Activated gamma-delta T cell (primary cell): ENCODE measurements around the gene GORASP2.
A peak's percentile ranks its signal among the peaks of the same experiment; 100 is the strongest.

ENCODE experiments used
- DNase-seq: peaks from one replicate; lab custom pipeline; 2025; lab: John Stamatoyannopoulos, UW

Gene GORASP2

DNA sequence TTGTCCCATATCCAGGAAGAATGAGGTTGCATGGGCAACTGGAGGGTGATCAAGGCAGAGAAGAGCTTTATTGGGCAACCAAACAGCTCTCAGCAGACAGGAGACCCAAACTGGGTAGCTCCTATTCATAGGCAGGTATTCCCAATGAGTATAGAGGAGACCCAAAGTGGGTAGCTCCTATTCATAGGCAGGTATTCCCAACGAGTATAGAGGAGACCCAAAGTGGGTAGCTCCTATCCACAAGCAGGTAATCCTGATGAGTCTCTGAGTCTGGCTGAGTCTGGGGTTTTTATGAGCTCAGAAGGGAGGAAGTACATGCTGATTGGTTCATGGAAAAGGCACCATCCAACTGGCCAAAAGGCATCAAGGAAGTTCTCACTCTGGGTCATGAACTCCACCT, 5.3 kb upstream of the GORASP2 start:
- no peak for DNase-seq

GRCh38 chr2:170924969-170925368, 4.1 kb upstream of the GORASP2 start:
- no peak for DNase-seq

DNA sequence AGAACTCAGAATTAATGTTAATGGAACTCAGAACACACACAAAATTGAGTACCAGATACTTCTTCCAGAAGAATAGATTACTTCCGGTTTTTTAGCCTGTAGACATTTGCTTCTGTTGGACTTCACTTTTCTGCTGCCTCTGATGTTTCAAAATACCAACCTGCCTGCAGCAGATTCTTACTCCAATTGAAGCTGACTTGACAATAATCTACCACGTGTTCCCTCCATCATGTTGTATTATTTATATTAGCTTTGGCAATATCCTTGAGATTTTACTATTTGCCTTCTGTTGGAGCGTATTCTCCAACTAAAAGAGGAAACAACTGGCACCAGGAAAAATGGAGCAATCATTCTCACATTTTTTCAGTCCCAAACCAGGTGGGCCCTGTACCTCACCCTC, 3.1 kb upstream of the GORASP2 start:
- no peak for DNase-seq

- DNase-seq = no peak
Measured at GRCh38 chr2:170926743-170927297, 2.2 kb upstream of the GORASP2 start.

DNA sequence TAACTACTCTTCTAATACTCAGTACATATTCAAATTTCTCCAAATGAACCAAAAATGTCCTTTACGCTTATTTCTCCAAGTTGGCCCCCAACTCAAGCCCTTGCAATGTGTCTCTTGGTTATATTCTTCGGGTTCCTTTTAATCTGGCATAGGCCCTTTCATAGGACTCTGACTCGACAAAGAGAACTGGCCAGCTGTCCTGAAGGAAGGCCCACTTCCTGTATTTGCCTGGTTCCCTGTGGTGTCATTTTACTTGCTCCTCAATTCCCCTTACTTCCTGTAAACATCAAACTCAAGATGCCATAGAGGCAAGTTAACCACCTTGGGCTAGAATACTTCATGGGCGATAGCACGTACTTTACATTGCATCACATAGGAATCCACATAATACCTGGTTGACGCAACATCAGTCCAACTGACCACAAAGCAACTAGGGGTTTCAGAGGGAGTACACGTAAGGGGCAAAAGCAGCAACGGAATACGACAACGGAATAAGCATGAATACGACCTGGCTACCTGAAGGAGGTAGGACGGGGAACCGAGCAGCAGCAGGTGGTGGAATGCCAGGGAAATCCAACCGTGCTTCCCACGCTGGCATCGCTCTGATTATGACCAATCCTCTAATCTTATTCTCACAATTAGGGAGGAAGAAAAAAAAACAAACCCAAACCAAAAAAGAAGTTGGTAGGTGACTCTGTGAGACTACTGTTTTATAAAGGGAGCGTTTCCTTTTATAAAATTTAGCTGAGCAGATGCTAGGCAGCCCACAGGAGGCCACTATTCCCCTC, 823 bp upstream of the GORASP2 start:
- no peak for DNase-seq

DNA sequence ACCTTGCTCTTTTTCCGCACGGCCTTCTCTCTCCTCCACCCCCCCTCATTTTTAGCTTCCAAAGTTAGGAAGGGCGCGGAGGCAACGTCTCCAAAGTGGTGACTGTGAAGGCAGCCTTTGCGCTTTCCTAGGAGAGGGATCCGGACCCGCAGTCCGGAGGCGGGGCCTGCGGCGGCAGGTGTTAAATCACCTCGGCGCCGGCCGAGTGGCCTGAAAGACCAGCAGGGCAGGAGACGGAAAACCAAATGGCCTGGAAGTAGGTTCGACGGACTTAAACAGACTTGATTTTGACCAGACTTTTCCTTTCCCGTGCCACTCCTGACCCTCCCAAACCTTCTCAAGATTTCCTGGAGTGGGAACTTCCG, 615 bp downstream of the GORASP2 start:
- DNase-seq = peak; percentile 34

DNA sequence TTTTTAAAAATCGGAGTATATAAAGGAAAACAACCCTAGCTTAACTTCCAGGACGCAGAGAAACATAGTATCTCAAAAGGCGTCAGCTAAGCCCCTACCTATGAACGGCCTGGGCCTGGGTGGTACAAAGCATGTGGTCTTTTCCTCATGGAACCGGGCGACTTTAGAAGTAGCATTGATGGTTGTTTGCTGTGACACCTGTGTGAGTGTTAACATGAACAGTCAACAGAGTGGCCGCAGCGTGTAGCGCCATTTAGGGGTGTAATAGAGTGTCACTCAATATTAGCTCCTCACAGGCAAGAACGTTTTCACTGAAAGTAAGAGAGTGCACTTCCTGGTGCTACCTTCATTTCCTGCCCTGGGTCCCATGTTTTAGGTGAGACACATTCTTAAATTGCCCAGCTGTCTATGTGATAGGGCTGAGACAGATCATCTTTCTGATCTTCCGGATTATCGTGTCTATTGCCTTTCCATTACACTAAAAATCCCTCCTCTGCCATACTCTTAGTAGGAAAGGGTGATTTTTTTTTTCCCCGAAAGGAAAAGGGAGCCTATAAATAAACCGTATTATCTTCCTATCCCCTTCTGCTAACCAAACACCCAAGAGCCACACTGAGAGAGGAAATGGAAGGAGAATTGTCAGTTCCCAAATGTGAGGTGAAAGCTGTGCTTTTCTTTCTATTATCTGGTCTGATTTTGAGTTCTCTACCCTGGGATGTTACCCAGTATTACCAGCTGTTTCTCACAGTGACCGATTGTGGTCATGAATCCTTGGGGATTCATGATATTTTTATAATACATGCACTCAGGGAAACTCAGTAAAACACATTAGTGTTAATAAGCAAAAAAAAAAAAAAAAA, 1.3 kb downstream of the GORASP2 start:
- no peak for DNase-seq

DNA sequence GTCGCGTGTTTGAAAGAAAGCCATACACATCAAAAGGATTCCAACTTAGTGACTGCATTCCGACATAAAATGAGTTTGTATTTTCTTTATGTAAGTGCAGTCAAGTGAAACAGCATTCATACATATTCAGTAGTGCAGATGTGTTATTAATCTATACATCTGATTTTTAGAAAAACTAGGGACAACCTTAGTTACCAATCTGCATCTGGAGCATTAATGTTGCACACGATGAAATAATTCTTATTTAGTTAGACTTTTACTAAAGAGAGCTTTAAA, 1.9 kb downstream of the GORASP2 start:
- no peak for DNase-seq

DNA sequence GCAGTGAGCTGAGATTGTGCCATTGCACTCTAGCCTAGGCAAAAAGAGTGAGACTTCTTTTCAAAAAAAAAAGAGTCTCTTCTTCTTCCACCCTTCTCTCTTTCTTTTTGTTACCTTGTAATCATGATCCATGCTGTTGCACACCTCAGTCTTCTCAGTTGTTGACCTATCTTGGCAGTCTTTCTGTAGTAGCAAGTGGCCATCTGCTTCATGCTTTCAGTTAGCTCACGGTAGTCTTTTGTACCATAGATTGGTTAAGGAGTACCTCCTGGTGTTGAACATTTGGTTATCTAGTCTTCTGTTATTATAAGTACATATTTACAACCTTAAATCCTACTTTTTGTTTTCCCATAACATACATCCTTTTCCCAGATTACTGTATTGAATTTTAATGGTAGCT, 3.1 kb downstream of the GORASP2 start:
- no peak for DNase-seq

DNA sequence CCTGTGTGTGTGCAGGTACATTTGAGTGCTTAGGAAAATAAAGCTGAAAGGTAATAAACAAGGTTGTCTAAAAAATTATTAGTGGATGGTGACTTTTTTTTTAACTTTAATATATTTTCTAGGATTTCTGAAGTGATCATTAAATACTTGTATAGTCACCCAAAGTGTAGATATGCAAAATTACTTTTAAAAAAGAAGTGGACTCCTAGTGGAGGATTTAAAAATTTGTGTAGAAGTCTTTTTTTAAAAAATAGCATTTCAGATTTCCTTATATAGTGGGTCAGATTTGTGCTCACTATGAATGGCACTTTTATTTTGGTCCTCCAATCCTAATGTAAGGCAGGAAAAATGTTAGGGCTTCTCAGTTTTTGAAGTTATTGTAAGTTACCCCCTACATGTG, 3.9 kb downstream of the GORASP2 start:
- DNase-seq = no peak

GRCh38 chr2:170937709-170938379, 8.8 kb downstream of the GORASP2 start:
- DNase-seq = no peak

DNA sequence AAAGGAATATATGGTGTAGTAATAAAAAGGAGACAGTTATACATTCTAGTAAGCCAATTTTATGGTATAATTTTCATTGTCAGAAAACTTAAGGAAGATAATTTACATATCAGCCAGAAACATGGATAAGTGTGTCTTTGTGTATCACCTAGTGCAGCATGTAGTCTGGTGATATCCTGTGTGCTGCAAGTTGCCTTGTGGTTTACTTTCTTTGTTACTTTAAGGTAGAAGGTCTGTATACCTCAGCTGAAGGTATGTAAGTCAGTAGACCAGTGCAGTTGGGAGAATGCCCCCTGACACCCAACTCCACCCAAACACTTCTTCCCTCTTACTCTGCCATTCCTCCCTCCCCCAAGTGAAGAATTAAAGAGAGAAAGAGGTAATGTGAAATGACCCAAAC, 11.0 kb downstream of the GORASP2 start:
- no peak for DNase-seq

DNA sequence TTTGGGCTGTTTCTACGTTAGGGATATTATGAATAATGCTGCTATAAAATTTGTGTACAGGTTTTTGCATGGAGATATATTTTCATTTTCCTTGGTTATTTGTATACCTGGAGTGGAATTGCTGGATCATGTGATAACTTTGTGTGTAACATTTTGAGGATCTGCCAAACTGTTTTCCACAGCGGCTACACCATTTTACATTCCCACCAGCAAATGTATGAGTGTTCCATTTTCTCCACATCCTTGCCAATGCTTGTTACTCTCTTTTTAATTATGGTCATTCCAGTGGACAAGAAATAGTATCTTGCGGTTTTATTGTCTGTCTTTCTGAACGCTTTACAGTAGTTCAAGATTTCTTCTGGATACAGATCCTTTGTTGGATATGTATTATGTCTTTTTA, 13.6 kb downstream of the GORASP2 start:
- no peak for DNase-seq

- no peak for DNase-seq
Measured at GRCh38 chr2:170943041-170943440, 14.0 kb downstream of the GORASP2 start.

GRCh38 chr2:170943596-170943995, 14.5 kb downstream of the GORASP2 start:
- no peak for DNase-seq

GRCh38 chr2:170944545-170944944, 15.5 kb downstream of the GORASP2 start:
- DNase-seq = no peak

GRCh38 chr2:170949415-170949814, 20.4 kb downstream of the GORASP2 start:
- DNase-seq = no peak

GRCh38 chr2:170950221-170950761, 21.2 kb downstream of the GORASP2 start:
- no peak for DNase-seq

GRCh38 chr2:170953941-170954340, 24.9 kb downstream of the GORASP2 start:
- DNase-seq = no peak

DNA sequence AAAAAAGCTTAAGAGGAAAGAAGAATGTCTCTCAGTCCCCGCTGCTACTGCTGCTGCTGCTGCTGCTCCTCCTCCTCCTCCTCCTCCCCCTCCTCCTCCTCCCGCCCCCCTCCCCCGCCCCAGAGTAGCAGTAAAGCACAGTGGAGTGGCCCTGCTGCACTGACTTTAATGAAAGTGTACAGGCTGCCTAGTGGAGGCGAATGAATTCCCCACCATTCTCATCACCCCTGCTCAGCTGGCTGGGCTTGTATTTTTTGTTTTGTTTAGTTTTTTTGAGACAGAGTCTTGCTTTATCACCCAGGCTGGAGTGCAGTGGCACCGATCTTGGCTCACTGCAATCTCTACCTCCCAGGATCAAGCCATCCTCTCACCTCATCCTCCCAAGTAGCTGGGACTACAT, 34.3 kb downstream of the GORASP2 start:
- DNase-seq = no peak

- no peak for DNase-seq
Measured at GRCh38 chr2:170965446-170966225, 36.6 kb downstream of the GORASP2 start.
